WI38 (cell line): Measurements from ENCODE around the gene GPR132.

Experiments used
- H3K4me3 ChIP-seq: 2 replicates; pipeline ENCODE4 v1.5.1; 2011; ENCODE audit warnings: low read depth, mild to moderate bottlenecking, control low read depth, low read length
- CTCF ChIP-seq: IDR thresholded peaks from 2 replicates; pipeline ENCODE4 v1.5.1; 2012; ENCODE audit warnings: low read depth, mild to moderate bottlenecking, control low read depth, low read length

The GPR132 gene

GRCh38 chr14:105102361-105102870, 37.2 kb upstream of the GPR132 start:
- TF ChIP-seq CTCF: no peak
- no peak overlapping the region for H3K4me3 ChIP-seq

GRCh38 chr14:105100910-105101309, 35.7 kb upstream of the GPR132 start:
- no peak overlapping the region for H3K4me3 ChIP-seq
- no peak for TF ChIP-seq CTCF

- no peak for TF ChIP-seq CTCF
These were observed 34.5 kb upstream of the GPR132 start for GRCh38 chr14:105099778-105100177.

GRCh38 chr14:105098316-105098715, 33.1 kb upstream of the GPR132 start:
- no peak overlapping the region for H3K4me3 ChIP-seq
- TF ChIP-seq CTCF: no peak

More at GRCh38 chr14:105099778-105100177, 34.5 kb upstream of the GPR132 start:
- H3K4me3 ChIP-seq: no peak overlapping the region

GRCh38 chr14:105097794-105098127, 32.5 kb upstream of the GPR132 start:
- no peak overlapping the region for H3K4me3 ChIP-seq
- no peak for TF ChIP-seq CTCF

GRCh38 chr14:105096206-105096875, 31.1 kb upstream of the GPR132 start:
- H3K4me3 ChIP-seq: no peak overlapping the region
- TF ChIP-seq CTCF: no peak

GRCh38 chr14:105095236-105095805, 30.1 kb upstream of the GPR132 start:
- no peak for TF ChIP-seq CTCF
- no peak overlapping the region for H3K4me3 ChIP-seq
